Stimulated activated CD8-positive, alpha-beta memory T cell treated with anti-CD3 and anti-CD28 coated beads, Interleukin-2, amount 100 ng/mL, for 48 hours (primary cell): ENCODE measurements around the gene TLE4.

Experiments used
- DNase-seq, 2 donors: peaks; one replicate each; pipeline ENCODE4 v3.0.0-alpha.2; 2020; ENCODE audit warnings: low read depth in 2 of 2

Gene TLE4

DNA sequence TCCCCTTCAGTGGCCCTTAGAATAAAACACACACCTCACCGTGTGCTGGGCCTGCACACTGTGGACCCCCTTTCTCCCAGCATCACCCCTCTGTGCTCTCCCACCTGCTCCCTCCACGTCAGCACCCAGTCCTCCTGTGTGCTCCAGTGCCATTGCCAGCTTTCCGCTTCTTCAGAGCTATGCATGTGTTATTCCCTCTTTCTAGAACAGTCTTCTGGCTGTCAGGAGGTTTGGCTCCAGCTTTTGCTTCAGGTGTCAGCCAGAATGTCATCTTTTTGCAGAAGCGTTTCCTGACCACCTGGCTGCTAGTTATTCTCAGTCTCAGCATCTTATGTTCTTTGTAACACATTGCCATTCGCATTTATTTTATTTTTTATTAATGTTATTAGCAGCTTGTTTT, 119.7 kb downstream of the TLE4 start:
- no peak for DNase-seq

GRCh38 chr9:79692857-79693571, 121.2 kb downstream of the TLE4 start:
- no peak for DNase-seq

DNA sequence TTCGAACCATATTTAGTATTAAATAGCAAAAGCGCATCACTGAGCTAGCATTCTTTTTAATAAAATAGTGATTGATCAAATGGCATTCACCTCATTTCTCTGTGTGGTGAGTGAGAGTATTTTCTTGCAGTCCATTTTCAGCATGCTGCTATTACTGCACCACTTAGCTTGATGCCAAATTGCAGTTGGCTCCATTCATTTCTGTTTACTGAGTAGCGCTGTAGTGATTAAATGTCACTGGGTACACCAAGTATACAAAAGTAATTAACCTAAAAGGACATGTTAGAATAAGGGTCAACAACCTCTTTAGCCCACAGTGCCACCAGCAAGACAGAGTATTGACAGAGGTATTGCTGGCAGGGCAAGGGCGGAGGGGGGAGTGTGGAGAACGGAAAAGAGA, 122.0 kb downstream of the TLE4 start:
- no peak for DNase-seq

DNA sequence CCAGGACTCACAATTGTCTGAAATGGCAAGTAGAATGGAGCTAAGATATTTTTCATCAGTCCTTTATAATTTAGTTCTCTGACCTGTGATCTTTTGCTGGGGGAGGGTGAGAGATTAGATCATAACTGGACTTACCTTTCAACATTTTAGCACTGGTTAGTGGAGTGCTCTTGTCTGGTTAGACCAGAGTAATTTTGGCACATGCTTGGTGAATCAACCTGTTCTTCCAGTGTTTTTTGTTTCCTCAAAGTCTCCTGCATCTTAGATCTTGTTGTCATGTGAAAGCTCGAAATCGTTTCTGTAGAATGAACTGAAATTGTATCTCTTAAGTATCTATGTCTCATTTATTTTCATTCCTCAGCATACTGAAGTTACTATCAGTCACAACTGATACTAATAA, 122.4 kb downstream of the TLE4 start:
- DNase-seq, result no peak

DNA sequence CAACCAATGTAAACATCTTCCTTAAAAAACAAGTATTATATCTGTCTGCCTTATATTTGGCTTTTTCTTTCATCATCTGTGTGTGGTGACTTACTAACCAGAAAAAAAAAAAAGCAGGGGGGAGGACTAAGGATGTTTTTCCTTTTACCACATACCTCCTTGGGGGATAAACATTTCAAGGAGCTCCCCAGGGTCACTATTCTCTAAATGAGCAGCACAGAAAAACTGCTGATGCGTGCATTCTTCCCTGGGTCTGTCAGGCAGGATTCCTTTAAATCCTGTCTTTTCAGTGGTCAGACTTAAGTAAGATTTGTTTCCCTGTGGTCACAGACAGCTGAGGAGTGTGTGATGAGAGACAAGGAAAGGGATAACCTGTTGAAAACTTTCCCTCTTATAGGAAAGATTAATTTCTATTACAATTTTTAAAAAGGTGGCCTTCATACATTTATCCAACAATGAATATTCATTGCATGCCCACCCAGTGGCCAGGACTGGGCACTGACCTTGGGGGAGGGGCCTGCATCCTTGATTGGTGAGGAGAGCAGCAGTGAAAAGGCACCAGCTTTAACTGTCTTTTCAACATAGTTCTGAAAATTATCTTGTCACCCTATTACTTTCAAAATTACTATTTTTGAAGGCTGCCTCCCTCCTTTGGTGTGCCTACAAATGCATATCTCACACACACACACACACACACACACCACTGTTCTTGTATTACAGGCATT, 123.1 kb downstream of the TLE4 start:
- DNase-seq, result no peak

GRCh38 chr9:79695531-79696175, 123.9 kb downstream of the TLE4 start:
- DNase-seq, result no peak

DNA sequence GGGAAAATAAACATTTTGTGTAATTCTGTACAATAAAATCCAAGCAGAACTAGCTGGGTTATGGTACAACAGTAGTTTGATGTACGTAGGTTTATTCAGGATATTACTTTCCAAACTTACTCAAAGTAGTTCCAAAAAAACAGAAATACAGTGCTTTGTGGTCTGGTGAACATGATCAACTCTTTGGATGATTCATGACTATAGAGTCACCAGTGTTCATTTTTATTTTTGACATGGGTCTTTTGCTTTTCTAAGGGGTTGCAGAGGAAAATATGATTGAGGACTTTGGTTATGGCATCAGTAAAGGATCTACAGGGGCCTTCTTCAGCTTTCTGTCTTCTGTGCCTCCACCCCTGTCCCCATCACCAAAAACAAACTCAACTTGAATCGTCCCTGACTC, 127.2 kb downstream of the TLE4 start:
- DNase-seq, result no peak

GRCh38 chr9:79699479-79699878, 127.7 kb downstream of the TLE4 start:
- no peak for DNase-seq

DNA sequence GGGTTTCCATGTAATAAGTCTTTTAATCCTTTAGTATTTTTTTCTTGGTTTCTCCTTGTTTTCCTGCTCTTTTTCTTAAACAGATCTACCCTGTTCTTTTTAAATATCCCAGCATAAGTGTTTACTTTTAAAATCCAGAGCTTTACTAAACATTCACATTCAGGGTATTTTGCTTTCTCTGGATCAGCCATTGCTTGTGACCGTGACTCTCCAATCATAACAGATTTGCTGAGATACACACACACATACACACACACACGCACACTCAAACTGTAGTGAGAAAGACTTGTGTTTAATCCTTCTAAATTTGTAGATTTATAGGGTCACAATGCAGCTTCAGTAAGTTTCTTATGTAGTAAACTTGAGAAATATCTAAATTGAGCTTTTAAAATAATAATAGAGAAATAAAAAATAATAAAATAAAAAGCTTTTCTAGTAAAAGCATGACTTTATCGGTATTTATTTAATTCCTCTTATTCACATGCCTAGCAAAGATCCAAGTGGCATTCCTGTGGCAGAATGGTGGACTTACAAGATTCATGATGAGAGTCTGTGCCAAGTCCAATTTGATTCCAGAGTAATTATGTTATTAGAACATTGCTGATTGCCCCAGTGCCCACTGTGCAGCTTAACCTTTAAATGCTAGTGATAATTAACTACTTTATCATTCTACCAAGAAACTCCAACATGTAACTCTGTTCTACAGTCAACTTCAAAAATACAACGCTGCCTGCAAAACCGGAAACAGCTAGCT, 129.0 kb downstream of the TLE4 start:
- no peak for DNase-seq

DNA sequence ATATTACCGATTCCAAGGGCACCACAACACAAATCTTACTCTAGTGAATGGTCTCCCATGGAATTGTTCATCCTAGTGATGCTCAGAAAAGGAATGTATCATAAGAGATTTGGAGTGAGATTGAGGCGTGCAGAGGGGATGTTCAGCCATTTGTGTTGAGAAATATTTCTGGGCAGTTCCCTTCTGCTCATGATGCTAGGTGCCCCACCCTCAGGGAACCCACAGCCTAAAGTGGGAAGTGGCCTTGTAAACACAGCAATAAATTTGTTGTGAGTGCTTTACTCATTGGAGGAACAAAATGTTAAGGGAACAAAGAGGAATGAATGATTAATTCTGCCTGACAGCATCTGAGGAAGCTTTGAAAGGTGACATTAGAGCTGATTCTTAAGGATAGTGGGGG, 129.9 kb downstream of the TLE4 start:
- no peak for DNase-seq

- DNase-seq, result no peak
Measured at GRCh38 chr9:79705704-79706103, 133.9 kb downstream of the TLE4 start.

GRCh38 chr9:79706512-79706911, 134.7 kb downstream of the TLE4 start:
- no peak for DNase-seq

DNA sequence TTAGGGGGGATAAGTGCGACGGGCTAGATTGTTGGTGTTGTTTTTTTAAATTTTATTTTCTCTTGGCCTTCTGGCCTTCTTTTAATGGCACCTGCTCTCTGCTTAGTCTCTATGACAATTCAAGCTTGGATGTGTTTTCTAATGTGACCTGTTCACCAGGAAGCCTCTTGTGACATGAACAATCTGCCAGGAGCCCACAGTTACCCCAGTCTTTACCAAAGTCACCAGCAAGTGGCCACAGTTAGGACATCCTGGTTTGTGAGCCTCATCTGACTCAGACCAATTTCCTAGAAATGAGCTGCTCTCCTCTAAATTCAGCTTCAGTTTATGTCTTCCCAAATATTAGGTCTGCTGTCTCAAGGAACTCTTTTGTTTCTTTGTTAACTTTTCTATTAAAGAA, 135.8 kb downstream of the TLE4 start:
- no peak for DNase-seq

DNA sequence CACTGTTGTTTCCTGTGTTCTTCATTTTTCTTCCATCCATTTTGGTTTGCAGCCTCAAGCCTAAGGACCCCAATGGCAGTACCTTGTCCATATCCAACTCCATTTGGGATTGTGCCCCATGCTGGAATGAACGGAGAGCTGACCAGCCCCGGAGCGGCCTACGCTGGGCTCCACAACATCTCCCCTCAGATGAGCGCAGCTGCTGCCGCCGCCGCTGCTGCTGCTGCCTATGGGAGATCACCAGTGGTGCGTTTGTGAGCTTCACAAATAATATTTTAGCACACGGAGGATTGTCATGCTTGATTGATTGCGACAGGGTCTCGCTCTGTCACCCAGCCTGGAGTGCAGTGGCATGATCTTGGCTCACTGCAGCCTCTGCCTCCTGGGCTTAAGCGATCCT, 136.8 kb downstream of the TLE4 start:
- DNase-seq, result no peak

DNA sequence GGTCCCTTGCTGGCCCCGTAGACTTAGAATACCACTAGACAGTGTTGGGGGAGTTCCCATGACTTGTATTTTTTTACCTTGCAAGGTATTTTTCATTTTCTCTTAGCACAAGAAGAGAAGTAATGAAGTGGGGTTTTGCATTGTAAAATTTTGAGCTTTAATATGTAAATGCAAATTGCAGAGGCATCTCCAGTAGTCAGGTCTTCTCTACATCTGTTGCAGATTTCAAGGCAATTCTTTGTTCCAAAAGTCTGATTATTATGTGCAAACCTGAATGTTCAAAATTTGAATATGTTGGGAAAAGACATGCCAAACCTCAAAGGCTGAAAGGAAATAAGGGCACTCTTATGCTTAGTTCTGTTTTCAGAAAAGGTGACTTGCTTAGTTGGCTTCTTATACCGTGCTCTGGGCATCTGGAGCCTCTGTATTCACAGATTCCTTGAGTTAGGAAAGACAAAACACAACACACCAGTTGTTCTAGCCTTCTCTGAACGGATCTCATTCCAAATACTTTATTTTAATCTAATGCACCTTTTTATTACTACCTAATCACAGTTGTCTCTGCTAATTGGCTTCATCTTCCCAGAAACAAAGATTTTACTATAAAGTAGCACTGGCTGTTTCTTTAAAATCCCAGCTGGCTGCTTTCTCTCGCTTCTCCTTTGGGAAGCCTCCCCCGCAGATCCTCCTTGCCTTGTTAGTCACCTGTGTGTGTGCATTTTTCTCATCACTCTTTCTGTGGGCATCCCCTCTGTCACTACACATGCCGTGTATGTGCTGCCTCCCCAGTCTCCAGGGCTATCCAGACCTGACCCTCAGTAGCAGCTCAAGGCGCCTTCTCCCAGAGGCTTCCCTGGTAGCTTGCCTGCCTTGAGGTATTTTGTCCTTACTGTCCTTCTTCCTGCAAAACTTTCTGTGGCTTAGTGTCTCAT, 138.2 kb downstream of the TLE4 start:
- DNase-seq, result no peak

DNA sequence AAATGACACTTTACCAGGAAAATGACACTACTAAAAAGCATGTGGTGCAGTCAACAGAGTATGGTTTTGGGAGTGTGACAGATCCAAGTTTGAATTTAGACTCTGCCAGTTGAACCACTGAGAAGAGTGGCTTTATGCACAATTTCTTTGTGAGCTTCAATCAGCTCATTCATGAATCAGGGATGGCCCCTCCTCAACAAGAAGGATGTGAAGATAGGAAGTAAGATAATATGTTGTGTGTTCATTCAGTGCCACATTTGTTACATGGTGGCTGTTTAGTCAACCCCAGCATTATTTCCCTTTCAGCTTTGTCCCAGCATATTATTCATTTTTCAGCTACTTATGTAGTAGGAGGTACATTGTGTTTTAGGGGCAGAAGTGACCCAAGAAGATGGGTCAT, 140.1 kb downstream of the TLE4 start:
- no peak for DNase-seq

DNA sequence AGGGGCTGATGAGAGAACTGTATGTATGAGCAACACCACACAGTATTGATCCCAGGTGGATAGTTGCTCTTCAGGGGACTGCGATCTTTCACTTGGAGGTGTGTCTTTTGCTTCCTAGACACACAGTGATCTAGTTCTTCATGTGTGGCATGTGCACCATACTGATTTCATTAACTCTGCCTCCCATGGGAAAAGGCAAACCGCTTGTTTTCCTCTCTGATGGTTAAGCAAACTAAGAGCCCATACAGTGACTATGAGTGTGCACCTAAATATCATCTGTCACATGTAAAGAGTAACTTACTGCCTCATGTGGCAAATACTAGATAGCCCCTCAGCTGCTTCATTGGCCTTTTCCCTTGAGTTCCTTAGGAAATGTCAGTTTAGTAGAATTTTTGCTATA, 147.3 kb downstream of the TLE4 start:
- no peak for DNase-seq

- DNase-seq, result no peak
Measured at GRCh38 chr9:79719989-79720388, 148.2 kb downstream of the TLE4 start.

GRCh38 chr9:79731171-79731890, 159.6 kb downstream of the TLE4 start:
- no peak for DNase-seq

DNA sequence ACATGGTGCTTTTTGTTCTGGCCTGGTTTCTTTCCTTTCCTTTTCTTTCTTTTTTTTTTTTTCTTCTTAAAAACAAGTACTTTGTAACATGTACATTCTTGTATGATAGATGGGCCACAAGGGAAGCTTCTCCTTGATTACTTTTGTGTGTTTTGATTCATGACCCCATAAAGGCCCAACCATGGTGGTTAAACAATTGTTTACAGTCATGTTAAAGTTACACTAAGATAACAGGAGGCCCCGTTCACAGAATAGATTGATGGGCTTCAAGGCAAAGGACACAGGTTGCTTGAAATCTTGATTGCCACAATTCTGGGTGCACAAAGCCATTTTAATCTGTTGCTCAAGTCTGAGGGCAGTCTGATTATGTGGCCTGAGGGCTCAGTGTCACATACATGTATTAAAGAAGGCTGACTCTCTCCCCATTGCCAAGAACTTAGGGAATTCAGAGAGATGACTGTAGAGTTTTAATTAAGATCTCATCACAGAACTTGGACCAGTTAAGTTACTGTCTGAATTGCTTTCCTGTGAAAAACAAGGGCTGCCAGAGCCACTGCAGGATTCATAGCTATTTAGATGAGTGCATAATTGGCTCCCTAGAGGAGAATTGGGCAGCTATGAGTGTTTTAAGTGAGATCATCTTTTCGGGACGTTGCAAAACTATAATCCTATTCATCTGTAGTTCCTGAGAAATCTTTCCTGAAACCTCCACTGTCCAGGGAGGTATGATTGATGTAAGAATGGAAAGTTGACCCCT, 163.4 kb downstream of the TLE4 start:
- DNase-seq, result no peak
